Ishikawa (cell line): ENCODE data around the gene RARA.

ENCODE experiments used
- EP300 ChIP-seq: IDR thresholded peaks from 2 replicates; pipeline ENCODE4 v1.6.1; 2012; ENCODE audit warnings: borderline replicate concordance
- FOXM1 ChIP-seq: IDR thresholded peaks from 2 replicates; pipeline ENCODE4 v1.6.1; 2012; ENCODE audit warnings: low read depth, borderline replicate concordance
- MAX ChIP-seq: IDR thresholded peaks from 2 replicates; pipeline ENCODE4 v1.6.1; 2012
- RAD21 ChIP-seq: IDR thresholded peaks from 2 replicates; pipeline ENCODE4 v1.6.1; 2012; ENCODE audit warnings: low read depth
- REST ChIP-seq: IDR thresholded peaks from 2 replicates; pipeline ENCODE4 v1.6.1; 2012; ENCODE audit warnings: low read depth, mild to moderate bottlenecking
- TAF1 ChIP-seq: IDR thresholded peaks from 2 replicates; pipeline ENCODE4 v1.6.1; 2012; ENCODE audit warnings: low read depth, mild to moderate bottlenecking
- TEAD4 ChIP-seq: IDR thresholded peaks from 2 replicates; pipeline ENCODE4 v1.6.1; 2012
- ZBTB7A ChIP-seq: IDR thresholded peaks from 2 replicates; pipeline ENCODE4 v1.6.1; 2012; ENCODE audit warnings: low read depth

- TF ChIP-seq RAD21 (no peak), TEAD4 (no peak), REST (no peak), MAX (no peak), EP300 (no peak), TAF1 (no peak), ZBTB7A (no peak), FOXM1 (no peak)
Measured at GRCh38 chr17:40298726-40299125, 10.3 kb upstream of the RARA start.
